HG02610 (cell line): ENCODE results near the gene MAG.

ENCODE experiments used
- ATAC-seq: cut with Tn5 transposase; IDR thresholded peaks from one replicate; pipeline ENCODE4 v1.9.1; 2021; ENCODE audit warnings: mild to moderate bottlenecking, moderate library complexity; ENCODE audit not compliant: unreplicated experiment

MAG gene

DNA sequence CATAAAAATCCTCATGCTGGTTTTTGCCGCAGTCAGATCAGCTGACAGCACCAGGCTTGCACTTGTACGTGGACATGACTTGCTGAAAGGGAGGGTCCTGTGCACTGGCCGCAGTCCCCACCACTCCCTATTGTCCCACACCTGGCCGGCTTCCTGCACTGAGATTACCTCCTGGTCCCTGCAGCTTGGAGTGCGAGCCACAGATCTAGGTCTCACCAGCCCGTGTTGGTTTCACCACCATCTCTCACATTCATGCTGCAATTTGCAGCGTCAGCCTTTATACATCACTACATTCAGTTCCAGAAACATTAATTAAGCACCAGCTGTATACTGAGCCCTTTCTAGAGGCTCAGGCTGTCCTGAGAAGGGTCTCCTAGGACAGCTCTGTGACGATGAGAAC is 22.1 kb downstream of the MAG start:
- no peak for ATAC-seq

DNA sequence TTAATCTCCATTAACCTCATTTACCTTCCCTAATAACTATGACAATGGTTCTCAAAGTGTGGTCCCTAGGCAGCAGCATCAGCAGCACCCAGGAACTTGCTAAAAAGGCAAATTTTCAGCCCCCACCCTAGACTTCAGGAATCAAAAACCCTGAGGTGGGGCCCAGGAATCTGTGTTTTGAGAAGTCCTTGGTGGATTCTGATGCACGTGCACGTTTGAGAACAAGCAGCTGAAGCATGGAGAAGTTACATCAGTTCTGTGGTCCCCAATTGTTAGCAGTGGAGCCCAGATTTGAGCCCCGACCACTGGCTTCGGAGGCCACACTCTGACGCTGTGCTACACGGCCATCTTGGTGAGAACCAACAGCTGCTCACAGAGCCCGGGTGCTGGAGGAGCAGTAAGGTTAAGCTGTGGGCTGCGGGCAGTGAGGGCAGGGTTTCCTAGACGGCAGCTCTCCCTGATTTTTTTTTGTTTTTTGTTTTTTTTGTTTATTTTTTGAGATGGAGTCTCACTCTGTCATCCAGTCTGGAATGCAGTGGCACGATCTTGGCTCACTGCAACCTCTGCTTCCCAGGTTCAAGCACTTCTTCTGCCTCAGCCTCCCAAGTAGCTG is 23.0 kb downstream of the MAG start:
- ATAC-seq: no peak

DNA sequence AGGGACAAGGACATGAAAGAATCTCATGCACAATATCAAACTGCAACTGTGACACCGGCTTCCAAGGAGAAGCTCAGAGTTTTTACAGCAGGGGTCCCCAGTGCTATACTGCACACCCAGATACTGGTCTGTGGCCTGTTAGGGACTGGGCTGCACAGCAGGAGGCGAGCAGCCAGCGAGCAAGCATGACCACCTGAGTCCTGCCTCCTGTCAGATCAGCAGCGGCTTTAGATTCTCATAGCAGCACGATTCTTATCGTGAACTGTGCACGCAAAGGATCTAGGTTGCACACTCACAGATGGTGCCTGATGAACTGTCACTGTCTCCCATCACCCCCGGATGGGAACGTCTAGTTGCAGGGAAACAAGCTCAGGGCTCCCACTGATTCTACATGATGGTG is 23.9 kb downstream of the MAG start:
- ATAC-seq: no peak

DNA sequence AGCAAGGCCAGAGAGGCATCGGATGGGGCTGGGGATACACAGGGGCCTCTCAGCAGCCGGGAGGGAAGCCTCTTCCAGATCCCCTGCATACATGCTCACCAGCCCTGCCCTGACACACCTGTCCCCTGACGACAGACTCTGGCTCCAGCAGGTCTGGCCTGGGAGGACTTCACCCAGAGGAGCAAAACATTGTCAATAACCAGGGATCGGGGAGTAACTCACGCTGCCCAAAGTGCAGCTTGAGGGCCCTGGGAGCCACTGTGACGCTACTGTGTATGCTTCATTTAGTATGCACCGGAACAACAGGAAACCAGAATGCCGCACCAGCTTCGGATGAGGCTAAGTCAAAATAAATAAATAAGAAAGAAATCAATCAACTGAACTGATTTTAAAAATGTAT is 24.6 kb downstream of the MAG start:
- no peak for ATAC-seq

DNA sequence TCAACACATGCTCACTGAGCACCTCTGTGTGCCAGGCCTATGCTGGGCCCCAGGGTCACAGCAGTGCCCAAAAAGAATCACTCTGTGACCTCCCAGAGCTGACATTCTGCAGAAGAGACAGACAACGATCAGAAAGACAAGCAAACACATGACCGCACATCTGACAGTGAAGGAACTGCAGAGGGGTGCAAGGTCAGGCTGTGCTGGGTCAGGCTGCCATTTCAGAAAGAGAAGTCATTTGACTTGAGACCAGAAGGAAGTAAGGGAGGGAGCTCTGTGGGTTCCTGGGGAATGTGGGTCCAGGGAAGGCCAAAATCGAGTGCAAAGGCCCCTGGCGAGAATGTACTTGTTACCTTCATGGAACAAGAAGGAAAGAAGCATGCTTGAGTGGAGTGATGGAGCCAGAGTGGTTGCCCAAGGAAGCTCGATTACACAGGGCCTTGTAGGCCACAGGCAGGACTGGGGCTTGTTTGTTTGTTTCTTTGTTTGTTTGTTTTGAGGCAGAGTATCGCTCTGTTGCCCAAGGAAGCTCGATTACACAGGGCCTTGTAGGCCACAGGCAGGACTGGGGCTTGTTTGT is 25.6 kb downstream of the MAG start:
- no peak for ATAC-seq

DNA sequence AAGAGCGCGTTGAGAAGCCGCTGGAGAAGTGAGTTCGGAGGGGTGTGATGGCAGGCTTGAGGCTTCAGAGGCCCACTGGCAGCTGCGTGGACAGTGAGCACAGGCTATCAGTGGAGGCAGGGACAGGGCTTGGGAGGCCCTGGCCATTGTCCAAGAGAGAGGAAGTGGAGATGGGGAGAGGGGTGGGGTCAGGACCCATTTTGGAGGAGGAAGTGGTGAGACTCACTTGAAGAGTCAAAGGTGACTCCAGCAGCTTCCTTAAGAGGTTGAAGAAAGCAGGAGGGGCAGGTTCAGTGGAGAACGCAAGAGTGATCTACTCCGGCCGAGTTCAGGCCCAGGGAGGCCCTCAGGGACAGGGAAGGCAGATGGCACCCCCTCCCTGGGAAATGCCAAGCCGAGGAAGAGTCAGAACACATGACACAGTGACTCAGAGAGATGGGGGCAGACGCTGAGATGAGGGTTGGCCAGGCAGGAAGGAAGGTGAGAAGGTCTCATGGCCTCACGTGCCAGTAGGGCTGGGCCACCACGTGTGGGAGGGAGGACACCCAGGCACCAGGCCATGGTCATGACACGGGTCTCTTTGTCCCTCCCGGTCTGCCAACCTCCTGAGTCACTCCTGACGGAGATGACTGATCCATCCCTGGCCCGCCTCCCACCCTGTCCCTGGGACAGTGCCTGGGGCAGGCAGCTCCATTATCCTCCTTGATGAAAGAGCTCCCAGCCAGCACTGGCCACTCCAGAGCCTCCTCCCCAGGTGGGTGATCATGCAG is 26.9 kb downstream of the MAG start:
- ATAC-seq: no peak

DNA sequence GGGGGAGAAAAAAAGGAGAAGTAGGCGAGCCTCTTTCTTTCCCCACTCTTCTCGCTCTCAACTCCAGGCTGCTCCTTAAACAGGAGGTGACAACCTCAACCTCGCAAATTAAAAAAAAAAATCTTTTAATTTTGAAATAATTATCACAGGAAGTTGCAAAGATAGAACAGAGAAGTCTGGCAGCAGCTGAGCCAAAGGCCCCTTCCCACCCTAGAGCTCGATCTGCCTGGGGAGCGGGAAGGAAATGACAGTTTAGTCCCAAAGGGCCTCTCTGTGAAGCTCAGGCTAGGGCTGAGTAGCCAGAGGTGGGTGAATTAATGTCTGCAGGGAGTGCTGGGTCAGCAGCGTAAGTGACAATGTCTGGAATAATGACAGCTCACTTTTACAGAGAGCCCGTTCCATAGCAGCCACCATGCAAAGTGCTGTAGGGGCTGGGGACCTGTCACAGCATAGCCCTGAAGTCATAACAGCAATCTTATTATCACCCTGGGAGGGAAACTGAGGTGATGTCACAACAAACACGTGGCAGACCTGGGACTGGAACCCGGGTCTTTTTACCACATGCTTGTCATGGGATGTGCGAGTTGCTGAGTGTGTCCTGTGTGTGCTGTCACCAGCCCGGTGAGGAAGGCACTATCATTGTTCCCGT is 28.2 kb downstream of the MAG start:
- ATAC-seq: no peak

DNA sequence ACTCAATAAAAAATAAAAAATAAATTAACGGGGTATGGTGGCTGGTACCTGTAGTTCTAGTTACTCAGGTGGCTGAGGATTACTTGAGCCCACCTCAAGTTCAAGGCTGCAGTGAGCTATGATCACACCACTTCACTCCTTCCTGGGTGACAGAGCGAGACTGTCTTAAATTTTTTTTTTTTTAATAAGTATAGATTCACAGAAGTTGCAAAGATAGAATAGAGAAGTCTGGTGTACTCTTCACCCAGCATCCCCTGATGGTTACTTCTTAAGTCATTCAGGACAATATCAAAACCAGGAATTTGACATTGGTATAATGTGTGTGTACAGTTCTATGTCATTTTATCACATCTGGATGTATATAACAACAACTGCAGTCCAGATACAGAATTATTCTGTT is 29.3 kb downstream of the MAG start:
- no peak for ATAC-seq

DNA sequence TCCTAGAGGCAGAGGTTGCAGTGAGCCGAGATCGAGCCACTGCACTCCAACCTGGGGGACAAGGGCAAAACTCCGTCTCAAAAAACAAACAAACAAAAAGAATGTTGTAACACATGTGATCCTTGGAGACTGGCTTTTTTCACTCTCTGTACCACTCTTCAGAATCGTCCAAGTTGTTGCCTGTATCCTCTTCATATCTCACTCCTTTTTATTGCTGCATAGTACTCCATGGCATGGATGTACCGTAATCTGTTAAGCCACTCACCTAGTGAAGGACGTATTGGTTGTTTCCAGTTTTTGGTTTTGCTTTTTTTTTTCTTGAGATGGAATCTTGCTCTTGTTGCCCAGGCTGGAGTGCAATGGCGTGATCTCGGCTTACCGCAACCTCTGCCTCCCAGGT is 30.1 kb downstream of the MAG start:
- no peak for ATAC-seq

DNA sequence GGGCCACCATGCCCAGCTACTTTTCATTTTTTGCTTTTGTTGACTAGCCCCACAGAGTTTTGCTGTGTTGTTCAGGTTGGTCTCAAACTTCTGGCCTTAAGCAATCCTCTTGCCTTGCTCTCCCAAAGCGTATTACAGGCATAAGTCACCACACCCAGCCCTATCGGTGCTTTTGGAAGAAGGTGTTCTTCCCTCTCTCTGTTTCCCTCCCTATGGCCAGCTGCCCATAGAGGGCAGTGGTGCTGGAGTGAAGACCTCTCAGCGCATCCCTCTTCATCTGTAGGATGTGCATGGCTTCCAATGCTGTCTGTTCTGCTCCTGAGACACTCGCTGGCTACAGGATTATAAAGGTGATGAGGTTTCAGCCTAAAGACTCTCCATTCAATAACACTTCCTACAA is 35.7 kb downstream of the MAG start:
- no peak for ATAC-seq

DNA sequence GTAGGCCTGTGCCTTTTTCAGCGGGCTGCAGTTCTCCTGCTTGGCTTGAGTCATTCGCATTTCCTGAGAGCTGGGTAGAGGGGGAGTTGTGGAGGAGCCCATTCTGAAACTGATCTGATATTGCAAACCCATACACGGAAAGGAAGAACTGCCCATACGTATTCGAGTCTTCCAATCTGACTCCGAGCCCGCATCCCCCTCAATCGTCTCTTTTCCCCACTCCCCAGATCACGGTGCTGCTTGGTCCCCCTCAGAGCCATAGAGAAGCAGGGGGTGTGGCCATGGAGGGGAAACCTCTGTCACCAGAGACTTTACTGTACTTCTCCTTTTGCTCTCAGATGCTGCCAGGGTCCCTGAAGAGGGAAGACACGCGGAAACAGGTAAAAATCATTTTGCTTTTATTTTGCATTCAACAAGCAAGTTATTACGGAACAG is 36.9 kb downstream of the MAG start, which contains the start of gene CD22:
Gene CD22, plus strand, starts transcription at position 337 of the 435 bp plus-strand sequence. CDS start 2,854 bp downstream, outside the sequence.
- no peak for ATAC-seq

DNA sequence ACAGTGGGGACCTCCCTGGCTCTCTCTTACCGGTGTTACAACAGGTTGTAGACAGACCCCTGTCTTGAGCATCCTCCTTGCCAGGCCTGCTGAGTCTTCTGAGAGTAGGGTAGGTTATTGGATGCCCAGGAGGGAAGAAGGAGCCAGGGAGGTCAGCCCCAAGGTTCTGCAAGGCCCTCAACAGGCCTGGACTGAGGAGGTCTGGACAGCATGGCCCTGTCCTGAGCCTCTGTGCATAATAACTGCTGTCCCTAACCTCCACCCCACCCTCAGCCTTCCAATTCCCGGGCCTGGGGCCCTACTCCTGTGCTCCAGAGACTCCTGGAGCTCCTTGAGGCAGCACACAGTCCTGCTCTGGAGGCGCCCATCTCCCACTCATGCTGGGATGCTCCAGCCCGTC is 37.4 kb downstream of the MAG start:
- no peak for ATAC-seq

DNA sequence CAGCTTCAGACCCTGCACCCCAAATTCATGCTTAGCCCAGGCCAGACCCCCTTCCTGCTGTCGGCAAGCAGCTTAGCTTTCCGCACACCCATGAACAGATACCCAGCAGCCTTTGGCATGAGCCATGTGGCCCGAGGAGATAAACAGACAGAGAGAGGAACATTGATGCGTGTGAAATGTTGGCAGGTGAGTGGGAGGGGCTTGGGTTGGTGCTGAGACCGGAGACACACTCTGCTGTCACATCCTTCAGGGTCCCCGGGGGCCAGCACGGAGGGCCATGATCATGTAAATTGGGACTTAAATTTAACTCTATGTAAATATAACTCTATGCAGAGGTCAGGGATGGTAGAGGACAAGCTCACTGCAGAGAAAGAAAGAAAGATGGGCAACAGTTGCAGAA is 38.5 kb downstream of the MAG start:
- peak; percentile 56 for ATAC-seq

DNA sequence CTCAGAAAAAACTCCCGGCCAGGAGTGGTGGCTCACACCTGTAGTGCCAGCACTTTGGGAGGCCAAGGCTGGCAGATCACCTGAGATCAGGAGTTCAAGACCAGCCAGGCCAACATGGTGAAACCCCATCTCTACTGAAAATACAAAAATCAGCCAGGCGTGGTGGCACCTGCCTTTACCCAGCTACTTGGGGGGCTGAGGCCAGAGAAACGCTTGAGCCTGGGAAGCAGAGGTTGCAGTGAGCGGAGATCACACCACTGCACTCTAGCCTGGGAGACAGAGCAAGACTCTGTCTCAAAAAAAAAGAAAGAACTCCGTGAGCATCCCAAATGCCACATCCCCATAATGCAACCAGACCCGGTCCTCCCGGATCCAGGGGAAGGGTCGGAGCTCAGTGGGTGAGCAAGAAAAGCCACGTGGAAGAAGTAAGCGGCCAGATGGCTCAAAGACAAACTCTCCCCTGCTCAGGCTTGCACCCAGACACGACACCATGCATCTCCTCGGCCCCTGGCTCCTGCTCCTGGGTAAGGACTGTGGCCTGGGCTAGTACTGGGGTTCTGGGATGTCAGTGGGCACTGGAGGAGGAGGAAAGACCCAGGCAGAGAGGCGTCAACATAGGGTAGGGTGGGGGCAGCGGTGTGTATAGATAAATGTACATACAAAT is 39.7 kb downstream of the MAG start:
- ATAC-seq: no peak

DNA sequence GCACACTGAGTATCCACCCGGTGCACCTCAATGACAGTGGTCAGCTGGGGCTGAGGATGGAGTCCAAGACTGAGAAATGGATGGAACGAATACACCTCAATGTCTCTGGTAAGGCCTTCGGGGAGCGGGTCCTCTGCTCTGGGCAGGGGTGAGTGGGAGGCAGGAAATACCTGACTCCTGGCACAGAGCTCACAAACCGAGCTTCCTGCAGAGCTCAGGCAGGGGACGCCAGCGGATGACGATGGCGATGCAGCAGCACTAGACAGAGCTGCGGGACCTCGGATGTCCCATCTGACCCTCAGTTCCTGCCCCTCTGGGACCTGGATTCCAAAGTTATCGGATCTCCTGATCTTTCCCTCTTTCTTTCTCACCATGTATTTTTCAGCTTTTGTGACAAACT is 40.9 kb downstream of the MAG start:
- ATAC-seq: no peak

DNA sequence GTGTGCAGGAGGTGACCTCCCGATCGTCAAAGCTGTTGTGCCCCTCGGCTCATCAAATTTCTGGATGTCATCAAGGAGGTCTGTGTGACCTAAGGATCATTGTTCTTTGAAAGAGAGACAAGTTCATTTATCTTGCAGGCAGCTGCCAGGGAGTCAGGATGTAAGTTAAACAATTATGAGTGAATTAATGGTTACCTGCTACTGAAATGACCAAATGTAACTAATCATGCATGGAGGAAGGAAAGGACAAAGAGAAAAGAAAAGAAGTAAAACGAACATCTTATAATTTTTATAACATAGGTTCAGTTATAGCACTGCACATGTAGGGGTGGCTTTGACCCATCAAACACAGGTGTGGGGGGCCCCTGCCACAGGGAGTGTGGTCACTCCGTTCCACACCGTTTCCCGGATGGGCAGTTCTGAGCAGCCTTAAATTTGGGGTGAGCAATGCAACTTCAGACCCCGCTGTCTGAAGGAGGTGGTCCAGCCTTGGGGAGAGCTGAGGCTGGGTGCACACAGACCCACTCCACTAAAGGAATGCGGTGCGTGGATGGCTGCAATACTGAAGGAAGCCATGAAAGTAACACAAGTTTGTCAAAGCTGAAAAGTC is 42.3 kb downstream of the MAG start:
- no peak for ATAC-seq

DNA sequence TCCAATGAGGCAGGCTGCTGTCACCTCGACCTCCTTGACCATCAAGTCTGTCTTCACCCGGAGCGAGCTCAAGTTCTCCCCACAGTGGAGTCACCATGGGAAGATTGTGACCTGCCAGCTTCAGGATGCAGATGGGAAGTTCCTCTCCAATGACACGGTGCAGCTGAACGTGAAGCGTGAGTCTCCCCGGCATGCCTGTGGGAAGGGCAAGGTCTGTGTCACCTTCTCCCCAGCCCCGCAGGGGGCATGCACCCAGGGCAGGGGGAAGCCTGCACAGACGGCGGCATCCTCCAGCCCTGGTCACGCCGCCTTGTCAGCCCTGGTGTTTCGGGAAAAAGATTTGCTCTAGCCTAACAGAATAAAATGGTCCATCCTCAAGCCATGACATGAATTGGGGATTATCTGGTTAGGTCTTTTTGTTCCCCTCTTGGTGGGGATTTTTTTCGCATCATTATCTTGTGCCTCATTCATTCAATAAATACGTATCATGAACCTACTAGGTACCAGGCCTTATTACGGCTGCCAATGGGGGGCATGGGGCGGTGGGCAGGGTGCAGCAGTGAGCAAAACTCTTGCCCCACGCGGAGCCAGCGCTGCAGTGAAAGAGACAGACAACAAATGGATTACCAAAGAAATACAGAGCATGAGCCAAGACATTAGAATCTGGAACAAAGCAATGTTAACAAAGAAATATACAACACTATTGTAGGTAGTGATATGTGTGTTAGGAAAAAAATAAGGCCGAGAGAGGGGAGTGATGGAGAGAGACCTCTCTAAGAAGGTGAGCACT is 44.4 kb downstream of the MAG start:
- ATAC-seq: no peak

DNA sequence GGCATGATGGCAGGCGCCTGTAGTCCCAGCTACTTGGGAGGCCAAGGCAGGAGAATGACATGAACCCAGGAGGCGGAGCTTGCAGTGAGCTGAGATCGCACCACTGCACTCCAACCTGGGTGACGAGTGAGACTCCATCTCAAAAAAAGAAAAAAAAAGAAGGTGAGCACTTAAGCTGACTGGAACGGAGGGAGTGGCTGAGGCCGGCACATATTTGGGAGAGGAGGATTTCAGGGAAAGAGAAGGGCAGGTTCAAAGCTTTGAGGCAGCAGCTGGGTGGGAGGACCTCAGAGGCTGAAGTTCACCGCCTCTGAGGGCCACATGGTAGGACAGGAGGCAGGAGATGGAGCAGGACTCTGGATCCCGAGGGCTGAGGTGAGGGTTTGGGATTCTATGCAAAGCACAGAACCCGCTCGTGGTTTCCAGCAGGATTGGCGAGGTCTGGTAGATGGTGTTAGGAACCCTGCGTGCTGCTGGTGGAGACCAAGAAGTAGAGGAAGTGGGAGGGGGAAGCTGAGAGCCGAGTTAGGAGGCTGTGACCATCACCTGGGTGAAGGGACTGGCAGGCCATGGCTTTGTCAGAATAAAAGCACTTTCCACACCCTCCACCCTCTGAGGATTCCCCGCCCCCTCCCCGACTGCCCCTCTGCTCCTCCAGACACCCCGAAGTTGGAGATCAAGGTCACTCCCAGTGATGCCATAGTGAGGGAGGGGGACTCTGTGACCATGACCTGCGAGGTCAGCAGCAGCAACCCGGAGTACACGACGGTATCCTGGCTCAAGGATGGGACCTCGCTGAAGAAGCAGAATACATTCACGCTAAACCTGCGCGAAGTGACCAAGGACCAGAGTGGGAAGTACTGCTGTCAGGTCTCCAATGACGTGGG is 45.4 kb downstream of the MAG start:
- ATAC-seq: no peak

DNA sequence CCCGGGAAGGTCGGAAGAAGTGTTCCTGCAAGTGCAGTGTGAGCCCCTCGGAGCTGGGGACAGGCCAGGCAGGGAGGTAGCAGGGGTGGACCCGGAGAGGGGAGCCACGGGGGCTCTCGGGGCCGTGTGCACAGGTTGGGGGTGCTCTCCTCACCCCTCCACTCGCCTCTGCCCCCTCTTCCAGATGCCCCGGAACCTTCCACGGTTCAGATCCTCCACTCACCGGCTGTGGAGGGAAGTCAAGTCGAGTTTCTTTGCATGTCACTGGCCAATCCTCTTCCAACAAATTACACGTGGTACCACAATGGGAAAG is 46.0 kb downstream of the MAG start:
- ATAC-seq: no peak
